HG03354 (cell line): ENCODE measurements around the gene FGD3.
"Not testable (repeated sequence)": the region's sequence is repeated elsewhere in the genome, so short reads cannot be mapped to it uniquely, and the experiment has no call there.

Source experiments
- ATAC-seq: cut with Tn5 transposase; IDR thresholded peaks from one replicate; pipeline ENCODE4 v1.9.1; 2021; ENCODE audit warnings: mild to moderate bottlenecking; ENCODE audit not compliant: unreplicated experiment, poor library complexity, severe bottlenecking

The FGD3 gene

DNA sequence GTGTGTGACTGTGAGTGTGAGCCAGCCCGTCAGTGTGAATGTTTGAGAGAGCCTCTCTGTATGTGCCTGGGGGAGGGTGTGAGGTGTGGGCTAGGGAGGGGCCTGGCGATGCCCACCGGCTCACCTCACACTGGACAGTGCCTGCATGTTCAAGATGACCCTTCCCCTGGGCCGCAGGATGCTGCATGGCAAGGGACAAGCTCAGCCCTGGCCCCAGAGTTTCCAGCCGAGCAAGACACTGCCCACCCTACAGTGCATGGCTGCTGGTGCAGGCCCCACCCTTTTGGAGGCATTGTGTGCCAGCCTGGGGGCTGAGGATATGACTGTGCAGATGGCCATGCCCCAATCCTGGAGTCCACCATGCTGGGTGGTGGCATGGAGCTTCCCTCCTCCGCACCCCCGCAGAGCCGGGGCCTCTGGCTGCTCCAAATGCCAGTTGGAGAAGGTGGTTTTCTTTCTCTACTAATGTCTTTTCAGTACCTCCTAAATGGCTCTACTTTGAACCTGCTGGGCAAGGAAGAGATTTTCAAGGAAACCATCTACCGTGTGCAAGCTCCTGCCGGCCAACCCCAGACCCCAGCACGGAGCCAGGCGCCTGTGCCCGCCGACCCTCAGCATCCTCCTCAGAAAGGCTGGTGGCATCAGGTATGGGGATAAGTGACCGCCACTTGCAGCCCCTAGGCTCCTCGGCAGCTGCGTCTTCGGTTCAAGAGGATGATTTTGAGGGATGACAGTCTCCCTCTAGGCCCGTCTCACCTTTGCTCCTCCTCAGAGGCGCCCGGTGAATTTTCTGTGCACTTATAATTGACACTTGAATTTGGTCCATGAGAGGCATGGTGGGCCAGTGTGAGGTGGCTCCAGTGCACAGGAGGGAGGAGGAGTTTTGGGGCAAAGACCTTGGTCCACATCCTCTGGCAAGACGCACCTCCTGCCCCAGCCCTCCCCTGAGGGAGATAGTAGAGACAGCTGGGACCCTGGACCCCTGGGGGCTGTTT is 27.7 kb downstream of the FGD3 start:
- no peak for ATAC-seq

- ATAC-seq: no peak
These were observed 29.1 kb downstream of the FGD3 start for GRCh38 chr9:92976431-92976830.

DNA sequence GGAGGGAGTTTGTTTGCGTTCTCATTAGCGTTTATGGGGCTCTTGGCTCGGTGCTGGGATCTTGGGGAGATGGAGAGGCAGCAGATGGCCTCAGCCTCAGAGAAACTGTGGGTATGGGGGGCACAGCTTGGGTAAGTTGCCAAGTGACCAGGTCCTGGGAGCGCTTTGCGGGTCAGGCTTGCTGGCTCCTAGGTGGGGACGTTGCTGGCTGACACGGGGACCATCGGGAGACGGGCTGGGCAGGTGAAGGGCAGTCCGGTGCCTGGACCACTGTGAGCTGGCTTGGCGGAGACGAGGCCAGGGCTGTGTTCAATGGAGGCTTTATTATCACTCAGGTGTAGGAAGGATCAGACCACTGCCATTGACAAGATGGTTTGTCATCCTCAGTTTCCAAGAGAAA is 30.0 kb downstream of the FGD3 start:
- ATAC-seq: no peak

DNA sequence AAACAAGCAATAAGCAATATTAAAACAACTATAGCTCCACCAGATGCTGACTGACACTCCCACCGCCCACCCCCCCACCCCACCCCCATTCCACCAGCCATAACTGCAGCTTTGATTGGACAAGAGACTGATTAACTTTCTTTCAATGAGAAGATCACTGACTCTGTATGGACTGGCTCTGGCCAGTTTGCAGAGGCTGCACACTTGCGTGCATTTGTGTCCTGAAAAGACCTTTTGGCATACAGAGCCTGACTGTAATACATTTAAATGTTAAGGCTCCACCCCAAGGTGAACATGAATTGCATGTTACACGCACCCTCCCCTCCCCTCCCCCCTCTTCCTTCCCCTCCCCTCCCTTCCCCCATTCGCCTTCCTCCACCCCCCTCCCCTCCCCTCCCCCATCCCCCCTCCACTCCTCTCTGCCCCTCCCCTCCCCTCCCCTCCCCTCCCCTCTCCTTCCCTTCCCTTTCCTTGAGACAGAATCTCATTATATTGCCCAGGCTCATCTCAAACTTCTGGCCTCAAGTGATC is 31.1 kb downstream of the FGD3 start:
- no peak for ATAC-seq

DNA sequence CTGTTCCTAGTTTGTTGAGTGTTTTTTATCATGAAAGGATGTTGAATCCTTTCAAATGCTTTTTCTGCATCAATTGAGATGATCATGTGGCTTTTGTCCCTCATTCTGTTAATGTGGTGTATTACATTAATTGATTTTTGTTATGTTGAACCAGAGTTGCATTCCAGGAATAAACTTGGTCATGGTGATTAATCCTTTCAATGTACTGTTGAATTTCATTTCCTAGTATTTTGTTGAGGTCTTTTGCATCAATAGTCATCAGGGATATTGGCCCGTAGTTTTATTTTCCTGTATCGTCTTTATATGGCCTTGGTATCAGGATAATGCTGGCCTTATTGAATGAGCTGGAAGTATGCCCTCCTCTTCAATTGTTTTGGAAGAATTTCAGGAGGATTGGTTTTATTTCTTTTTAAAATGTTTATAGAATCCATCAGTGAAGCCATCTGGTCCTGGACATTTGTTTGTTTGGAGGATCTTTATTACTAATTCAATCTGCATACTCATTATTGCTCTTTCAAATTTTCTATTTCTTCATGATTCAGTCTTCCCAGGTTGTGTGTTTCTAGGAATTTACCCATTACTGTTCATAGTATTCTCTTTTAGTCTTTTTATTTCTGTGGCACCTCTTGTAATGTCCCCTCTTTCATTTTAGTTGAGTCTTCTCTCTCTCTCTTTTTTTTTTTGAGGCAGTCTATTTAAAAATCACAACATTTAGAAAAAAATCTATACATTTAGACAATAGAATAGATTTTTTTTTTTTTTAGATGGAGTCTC is 32.1 kb downstream of the FGD3 start:
- ATAC-seq: no peak

GRCh38 chr9:92980085-92980745 is 32.9 kb downstream of the FGD3 start:
- ATAC-seq: no peak

GRCh38 chr9:92982130-92982529 is 34.8 kb downstream of the FGD3 start:
- ATAC-seq: no peak

- ATAC-seq: no peak
These were observed 36.8 kb downstream of the FGD3 start for GRCh38 chr9:92983984-92984589.

DNA sequence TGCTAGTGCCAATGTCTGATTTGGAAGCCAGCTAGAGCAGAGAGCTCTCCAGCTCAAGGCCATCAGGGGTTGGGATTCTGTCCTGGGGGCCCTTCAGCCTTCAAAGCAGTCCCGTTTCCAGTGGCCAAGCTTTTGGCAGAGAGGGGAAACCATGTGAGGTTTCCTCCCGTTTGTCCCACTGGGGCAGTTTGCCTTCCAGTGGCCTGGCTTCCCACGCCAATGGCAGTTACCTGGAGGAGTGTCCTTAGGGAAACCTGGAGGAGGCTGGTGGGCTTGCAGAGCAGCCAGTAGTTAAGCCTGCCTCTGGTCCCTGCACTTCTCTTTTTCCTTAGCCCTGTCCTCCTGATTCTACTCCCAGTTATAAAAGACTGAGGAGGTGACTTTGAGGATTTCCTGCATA is 37.7 kb downstream of the FGD3 start:
- ATAC-seq: no peak

DNA sequence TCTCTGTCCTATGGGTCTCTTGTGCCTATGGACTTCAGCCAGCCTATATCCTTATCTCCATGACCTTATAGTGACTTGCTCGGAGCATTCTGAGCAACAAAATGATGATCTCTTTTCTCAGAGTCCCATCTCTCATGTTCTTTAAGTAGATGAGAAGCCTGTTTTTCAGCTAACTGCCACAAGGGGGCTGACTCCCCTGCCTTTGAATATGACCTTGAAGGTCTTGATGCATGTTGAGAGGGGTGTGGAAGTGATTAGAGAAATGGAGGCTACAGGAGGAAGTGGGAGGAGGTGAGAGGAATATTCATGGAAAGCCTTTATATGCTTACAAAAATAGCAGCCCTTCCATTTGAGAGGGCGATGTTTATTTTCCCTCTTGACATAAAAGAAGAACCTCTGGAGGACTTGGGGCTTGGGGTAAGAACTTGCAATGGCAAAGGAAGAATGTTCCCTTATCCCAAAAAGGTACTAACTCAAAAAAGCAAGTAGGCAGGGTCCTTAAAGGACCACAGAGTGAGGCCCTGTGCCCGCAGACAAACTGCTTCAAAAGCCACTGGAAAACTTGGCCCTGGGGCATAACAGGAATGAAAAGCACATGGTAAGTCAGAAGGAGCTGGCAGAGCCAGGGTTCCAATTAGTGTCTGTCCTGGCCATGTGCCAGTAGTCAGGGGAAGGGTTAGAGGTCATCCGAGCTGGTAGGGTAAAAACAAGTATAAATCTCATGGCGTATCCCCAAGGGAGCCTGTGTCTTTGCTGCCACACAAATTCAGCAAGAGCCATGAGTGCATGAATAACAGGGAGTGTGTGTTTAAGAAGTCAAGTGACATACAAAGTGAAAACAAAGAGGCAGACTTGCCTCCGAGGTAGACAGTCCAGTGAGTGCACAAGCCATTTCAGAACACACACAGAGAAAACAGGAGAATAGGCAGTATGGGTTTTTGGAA is 39.1 kb downstream of the FGD3 start:
- no peak for ATAC-seq

DNA sequence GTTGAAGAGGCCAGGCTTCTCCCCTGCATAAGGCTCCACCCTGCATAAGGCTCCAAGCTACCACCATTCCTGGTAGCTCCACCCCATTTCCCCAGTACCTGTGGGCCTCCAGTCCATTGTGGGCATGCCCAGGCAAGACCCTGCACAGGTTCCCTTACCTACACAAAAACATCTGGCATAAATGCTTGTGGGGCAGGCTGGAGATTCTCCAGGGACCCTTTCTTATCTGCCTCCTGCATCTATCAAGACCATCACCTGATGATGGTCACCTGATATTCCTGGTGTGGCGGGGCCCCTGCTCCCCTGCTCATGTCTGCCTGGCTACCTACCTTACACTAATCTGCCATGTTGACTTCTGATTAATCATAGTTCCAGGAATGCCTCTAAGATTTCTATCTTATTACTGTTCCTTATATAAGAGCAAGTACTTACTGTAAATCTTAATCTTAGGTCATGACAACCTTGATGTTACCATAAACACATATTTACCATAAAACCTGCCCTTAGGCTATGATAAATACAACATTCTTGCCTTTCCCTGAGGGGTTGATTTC is 41.0 kb downstream of the FGD3 start:
- no peak for ATAC-seq

- no peak for ATAC-seq
These were observed 42.2 kb downstream of the FGD3 start for GRCh38 chr9:92989561-92989960.

GRCh38 chr9:92990461-92990860 is 43.1 kb downstream of the FGD3 start:
- no peak for ATAC-seq

DNA sequence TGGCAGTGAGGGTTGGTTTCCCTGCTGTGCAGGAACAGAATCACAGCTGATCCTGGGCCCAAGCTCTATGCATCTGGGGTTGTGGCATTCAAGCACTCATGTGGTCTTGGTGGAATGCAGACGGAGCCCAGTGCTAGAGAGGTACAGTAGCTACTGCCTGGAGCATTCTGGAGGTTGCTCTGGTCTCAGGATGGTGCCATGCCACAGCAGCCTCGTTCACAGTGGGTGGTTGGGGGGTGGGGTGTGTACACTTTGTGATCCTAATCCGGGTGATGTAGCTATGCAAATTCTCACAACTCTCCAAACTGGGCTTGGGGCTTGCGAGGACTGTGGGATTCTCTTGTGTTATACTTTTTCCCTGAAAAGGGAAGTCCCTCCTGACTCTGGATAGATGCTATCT is 45.2 kb downstream of the FGD3 start:
- ATAC-seq: no peak

DNA sequence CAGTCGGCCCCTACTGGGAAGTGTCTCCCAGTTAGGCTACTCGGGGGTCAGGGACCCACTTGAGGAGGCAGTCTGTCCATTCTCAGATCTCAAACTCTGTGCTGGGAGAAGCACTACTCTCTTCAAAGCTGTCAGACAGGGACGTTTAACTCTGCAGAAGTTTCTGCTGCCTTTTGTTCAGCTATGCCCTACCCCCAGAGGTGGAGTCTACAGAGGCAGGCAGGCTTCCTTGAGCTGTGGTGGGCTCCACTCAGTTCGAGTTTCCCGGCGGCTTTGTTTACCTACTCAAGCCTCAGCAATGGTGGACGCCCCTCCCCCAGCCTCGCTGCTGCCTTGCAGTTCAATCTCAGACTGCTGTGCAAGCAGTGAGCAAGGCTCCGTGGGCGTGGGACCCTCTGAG is 51.5 kb downstream of the FGD3 start:
- not testable (repeated sequence) for ATAC-seq

DNA sequence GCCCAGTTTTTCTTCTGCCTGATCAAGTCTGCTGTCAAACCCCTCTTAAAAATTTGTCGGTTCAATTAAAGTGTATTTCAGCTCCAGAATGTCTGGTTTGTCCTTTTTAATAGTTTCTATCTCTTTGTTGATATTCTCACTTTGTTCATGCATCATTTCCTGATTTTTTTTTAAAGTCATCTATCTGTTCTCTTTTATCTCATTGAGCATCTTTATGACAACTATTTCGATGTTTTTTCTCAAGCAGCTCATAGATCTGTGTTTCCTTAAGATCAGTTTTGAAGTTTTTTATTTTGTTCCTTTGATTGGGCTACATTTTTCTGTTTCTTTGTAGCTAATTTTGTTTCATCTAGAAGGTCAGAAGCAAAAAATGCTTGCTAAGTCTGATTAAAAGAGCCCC is 53.7 kb downstream of the FGD3 start:
- no peak for ATAC-seq

DNA sequence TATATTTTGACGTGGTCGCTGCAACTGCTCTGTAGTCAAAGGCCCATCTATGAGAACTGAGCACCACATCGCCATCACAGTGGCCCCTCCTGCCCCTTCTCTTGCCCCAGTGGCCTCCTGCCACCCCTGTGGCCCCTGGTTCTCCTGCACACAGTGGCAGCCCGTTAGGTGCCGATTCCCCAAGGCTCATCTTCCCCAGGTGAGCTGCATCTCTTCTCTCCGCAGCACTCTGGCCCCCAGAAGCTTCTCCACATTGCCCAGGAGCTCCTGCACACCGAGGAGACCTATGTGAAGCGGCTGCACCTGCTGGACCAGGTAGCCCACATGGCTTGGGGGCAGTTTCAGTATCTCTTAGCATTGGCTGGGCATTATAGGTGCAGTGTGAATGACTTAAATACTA is 55.4 kb downstream of the FGD3 start:
- ATAC-seq: no peak
